ENCODE results near the gene S100A14.

GRCh38 chr1:153568367-153569099, 47.6 kb downstream of the S100A14 start:
- TF ChIP-seq TEAD4 (IDR thresholded peaks at IDR 0.05; ENCODE audit: borderline replicate concordance, insufficient read depth) = no peak
- peak; percentile 97 for TF ChIP-seq CTCF (IDR thresholded peaks at IDR 0.05)
- TF ChIP-seq, protein P1, sequence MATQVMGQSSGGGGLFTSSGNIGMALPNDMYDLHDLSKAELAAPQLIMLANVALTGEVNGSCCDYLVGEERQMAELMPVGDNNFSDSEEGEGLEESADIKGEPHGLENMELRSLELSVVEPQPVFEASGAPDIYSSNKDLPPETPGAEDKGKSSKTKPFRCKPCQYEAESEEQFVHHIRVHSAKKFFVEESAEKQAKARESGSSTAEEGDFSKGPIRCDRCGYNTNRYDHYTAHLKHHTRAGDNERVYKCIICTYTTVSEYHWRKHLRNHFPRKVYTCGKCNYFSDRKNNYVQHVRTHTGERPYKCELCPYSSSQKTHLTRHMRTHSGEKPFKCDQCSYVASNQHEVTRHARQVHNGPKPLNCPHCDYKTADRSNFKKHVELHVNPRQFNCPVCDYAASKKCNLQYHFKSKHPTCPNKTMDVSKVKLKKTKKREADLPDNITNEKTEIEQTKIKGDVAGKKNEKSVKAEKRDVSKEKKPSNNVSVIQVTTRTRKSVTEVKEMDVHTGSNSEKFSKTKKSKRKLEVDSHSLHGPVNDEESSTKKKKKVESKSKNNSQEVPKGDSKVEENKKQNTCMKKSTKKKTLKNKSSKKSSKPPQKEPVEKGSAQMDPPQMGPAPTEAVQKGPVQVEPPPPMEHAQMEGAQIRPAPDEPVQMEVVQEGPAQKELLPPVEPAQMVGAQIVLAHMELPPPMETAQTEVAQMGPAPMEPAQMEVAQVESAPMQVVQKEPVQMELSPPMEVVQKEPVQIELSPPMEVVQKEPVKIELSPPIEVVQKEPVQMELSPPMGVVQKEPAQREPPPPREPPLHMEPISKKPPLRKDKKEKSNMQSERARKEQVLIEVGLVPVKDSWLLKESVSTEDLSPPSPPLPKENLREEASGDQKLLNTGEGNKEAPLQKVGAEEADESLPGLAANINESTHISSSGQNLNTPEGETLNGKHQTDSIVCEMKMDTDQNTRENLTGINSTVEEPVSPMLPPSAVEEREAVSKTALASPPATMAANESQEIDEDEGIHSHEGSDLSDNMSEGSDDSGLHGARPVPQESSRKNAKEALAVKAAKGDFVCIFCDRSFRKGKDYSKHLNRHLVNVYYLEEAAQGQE (IDR thresholded peaks at IDR 0.05; ENCODE audit: low read depth, low read length) = 0 out of 2 replicates have a peak, but pooled peaks have one; percentile 21
- no peak for TF ChIP-seq POLR2AphosphoS5 (IDR thresholded peaks at IDR 0.05; ENCODE audit: low read depth, low read length)
- TF ChIP-seq RCOR1 (IDR thresholded peaks at IDR 0.05; ENCODE audit: low read length) = 0 out of 2 replicates have a peak, but pooled peaks have one; percentile 13
- no peak for TF ChIP-seq TAF1 (IDR thresholded peaks at IDR 0.05; ENCODE audit: borderline replicate concordance, low read depth, low read length)
- TF ChIP-seq GATA2 (CRISPR knock-in tag; IDR thresholded peaks at IDR 0.05) = no peak
- no peak for TF ChIP-seq CHD2 (IDR thresholded peaks at IDR 0.05; ENCODE audit: low read length, partially characterized antibody)
- no peak for TF ChIP-seq RXRA (IDR thresholded peaks at IDR 0.05; ENCODE audit: borderline replicate concordance, low read depth)
- TF ChIP-seq ELF1 (IDR thresholded peaks at IDR 0.05) = no peak
- no peak; a peak in 1 of 4 replicates for TF ChIP-seq EP300 (IDR thresholded peaks at IDR 0.05; ENCODE audit: borderline replicate concordance in 1 of 2, low read depth in 1 of 2, low read length in 1 of 2)

All from SK-N-SH (cell line).